ENCODE data around the gene ANXA2.

The ANXA2 gene

DNA sequence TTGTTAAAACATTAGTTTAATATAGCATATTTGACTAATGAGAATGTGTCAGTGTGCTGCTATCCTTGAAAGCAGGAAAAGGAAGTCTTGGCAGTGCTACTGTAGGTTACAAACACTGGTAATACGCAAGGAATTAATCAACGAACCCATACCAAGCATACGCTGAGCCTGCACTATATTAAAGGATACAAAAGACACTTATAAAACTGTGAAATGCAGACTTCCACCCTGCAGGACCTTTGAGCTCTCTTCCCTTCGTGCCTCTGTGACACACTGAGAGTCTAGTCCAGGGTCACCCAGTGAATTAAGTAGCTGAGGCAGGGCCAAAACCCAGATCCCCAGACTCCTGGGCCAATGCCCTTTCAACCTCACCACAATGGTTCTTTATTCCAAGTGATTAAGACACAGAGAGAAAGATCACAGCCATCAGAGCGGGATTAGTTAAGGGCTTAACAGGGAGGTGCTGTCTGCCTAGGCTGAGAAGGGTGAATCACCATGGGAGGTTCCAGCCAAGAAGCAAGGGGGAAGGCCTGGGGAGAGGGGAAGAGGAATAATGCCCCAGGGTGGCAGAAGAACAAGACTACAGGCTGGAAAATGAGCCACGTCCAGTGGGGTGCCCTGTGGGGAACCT lies 6.8 kb downstream of the ANXA2 start:
- Histone ChIP-seq H4K20me1 (ENCODE audit: insufficient read depth, low read length, poor library complexity, severe bottlenecking) (peaks cover 5% of the 10 kb centered on the region), H3K36me3 (ENCODE audit: insufficient read depth, low read length) (no peaks in the 10 kb centered on the region), H3F3A (ENCODE audit: low read depth) (no peaks in the 10 kb centered on the region), H3K4me1 (ENCODE audit: insufficient read depth, low read length, poor library complexity, severe bottlenecking) (peaks cover 45% of the 10 kb centered on the region), H2AFZ (ENCODE audit: low read length) (no peak overlapping the region), H3K79me2 (ENCODE audit: insufficient read depth, low read length) (peaks cover 11% of the 10 kb centered on the region; the same call in 1 of the 2 replicates), H3K4me3 (ENCODE audit: low read length, poor library complexity, severe bottlenecking) (no peak overlapping the region), H3K9me2 (replicated peaks; ENCODE audit: low read depth, low read length) (no peaks in the 10 kb centered on the region), H3K4me2 (ENCODE audit: low read depth, low read length, poor library complexity, severe bottlenecking) (no peak overlapping the region), H3K9ac (ENCODE audit: low read depth, low read length, poor library complexity, severe bottlenecking) (no peak overlapping the region), H3K27me3 (ENCODE audit: insufficient read depth, low read length, poor library complexity, severe bottlenecking) (no peaks in the 10 kb centered on the region), H3K9me3 (ENCODE audit: insufficient read depth, low read depth, low read length) (no peaks in the 10 kb centered on the region)
- TF ChIP-seq, protein P1, sequence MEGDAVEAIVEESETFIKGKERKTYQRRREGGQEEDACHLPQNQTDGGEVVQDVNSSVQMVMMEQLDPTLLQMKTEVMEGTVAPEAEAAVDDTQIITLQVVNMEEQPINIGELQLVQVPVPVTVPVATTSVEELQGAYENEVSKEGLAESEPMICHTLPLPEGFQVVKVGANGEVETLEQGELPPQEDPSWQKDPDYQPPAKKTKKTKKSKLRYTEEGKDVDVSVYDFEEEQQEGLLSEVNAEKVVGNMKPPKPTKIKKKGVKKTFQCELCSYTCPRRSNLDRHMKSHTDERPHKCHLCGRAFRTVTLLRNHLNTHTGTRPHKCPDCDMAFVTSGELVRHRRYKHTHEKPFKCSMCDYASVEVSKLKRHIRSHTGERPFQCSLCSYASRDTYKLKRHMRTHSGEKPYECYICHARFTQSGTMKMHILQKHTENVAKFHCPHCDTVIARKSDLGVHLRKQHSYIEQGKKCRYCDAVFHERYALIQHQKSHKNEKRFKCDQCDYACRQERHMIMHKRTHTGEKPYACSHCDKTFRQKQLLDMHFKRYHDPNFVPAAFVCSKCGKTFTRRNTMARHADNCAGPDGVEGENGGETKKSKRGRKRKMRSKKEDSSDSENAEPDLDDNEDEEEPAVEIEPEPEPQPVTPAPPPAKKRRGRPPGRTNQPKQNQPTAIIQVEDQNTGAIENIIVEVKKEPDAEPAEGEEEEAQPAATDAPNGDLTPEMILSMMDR (conservative IDR thresholded peaks at IDR 0.05; ENCODE audit: low read length) = no peak
- no peak for TF ChIP-seq EZH2phosphoT487 (IDR thresholded peaks at IDR 0.05; ENCODE audit: borderline replicate concordance)

DNA sequence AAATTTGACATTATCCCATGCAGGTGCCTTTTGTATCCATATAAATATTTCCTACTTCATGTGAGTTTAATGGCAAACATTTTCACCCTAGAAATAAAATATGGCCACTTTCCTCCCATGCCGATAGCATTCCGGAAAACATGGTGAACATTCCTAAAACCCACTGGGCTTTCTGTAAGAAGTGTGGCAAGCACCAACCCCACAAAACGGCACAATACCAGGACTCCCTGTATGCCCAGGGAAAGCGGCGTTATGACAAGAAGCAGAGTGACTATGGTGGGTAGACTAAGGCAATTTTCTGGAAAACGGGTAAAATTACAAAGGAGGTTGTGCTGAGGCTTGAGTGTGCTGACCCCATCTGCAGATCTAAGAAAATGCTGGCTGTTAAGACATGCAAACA lies 7.6 kb downstream of the ANXA2 start:
- no peaks in the 10 kb centered on the region for H3K9me3 ChIP-seq (ENCODE audit: insufficient read depth, low read depth, low read length)
- H2AFZ ChIP-seq (ENCODE audit: low read length) = no peak overlapping the region
- H3K4me2 ChIP-seq (ENCODE audit: low read depth, low read length, poor library complexity, severe bottlenecking) = no peak overlapping the region
- peaks cover 6% of the 10 kb centered on the region; the same call in 1 of the 2 replicates for H3K79me2 ChIP-seq (ENCODE audit: insufficient read depth, low read length)
- H3K36me3 ChIP-seq (ENCODE audit: insufficient read depth, low read length) = no peaks in the 10 kb centered on the region
- H4K20me1 ChIP-seq (ENCODE audit: insufficient read depth, low read length, poor library complexity, severe bottlenecking) = no peaks in the 10 kb centered on the region
- no peaks in the 10 kb centered on the region for H3K27me3 ChIP-seq (ENCODE audit: insufficient read depth, low read length, poor library complexity, severe bottlenecking)
- H3K4me1 ChIP-seq (ENCODE audit: insufficient read depth, low read length, poor library complexity, severe bottlenecking) = peaks cover 39% of the 10 kb centered on the region
- no peaks in the 10 kb centered on the region for H3F3A ChIP-seq (ENCODE audit: low read depth)
- no peak overlapping the region for H3K4me3 ChIP-seq (ENCODE audit: low read length, poor library complexity, severe bottlenecking)
- H3K9ac ChIP-seq (ENCODE audit: low read depth, low read length, poor library complexity, severe bottlenecking) = no peak overlapping the region
- no peaks in the 10 kb centered on the region for H3K9me2 ChIP-seq (replicated peaks; ENCODE audit: low read depth, low read length)
- TF ChIP-seq EZH2phosphoT487 (IDR thresholded peaks at IDR 0.05; ENCODE audit: borderline replicate concordance) = no peak
- TF ChIP-seq, protein P1 (conservative IDR thresholded peaks at IDR 0.05; ENCODE audit: low read length) = no peak

DNA sequence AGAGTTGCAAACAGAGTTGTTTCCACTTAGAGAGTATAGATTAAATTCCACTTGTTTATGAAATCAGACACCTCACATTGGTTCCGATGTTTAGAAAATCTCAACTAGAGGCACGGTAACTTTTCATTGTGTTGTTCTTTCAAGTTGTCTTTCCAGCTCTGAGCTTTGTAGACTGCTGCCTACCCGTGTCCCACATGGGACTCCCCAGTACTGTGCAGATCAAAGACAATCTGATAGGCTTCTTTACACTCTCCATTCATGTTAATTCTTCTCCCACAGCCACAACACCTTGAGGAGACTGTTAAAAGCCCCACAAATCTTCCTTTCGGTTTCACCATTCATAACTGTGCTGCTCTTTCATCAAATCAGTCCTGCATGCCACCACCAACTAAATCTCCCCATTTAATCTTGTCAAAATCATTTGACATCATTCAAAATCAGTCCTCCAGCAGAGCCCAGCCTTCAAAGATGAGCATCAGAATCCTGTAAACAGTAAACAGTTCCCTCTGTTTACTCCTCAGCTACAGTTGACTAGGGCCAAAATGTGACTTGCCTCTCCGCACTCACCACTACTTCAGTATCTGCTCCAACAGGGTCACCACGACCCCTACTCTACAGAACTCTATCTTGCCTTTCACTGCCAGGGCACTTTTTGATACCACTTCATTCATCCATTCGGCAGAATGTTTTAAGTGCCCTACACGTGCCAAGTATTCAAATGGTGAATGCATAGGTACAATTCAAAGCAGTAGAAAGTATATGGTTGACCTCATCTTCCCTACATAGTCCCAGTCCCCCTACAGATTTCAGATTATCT lies 8.3 kb downstream of the ANXA2 start:
- no peak overlapping the region for H3K9ac ChIP-seq (ENCODE audit: low read depth, low read length, poor library complexity, severe bottlenecking)
- peaks cover 39% of the 10 kb centered on the region for H3K4me1 ChIP-seq (ENCODE audit: insufficient read depth, low read length, poor library complexity, severe bottlenecking)

More for the DNA sequence above, 8.3 kb downstream of the ANXA2 start:
- H3K9me3 ChIP-seq (ENCODE audit: insufficient read depth, low read depth, low read length) = no peaks in the 10 kb centered on the region
- no peak overlapping the region for H3K4me3 ChIP-seq (ENCODE audit: low read length, poor library complexity, severe bottlenecking)
- H3F3A ChIP-seq (ENCODE audit: low read depth) = no peaks in the 10 kb centered on the region
- no peaks in the 10 kb centered on the region for H3K27me3 ChIP-seq (ENCODE audit: insufficient read depth, low read length, poor library complexity, severe bottlenecking)
- H3K4me2 ChIP-seq (ENCODE audit: low read depth, low read length, poor library complexity, severe bottlenecking) = peak overlapping the region; percentile 8
- no peaks in the 10 kb centered on the region for H3K9me2 ChIP-seq (replicated peaks; ENCODE audit: low read depth, low read length)
- no peaks in the 10 kb centered on the region for H3K36me3 ChIP-seq (ENCODE audit: insufficient read depth, low read length)
- peaks cover 6% of the 10 kb centered on the region; the same call in 1 of the 2 replicates for H3K79me2 ChIP-seq (ENCODE audit: insufficient read depth, low read length)
- no peak overlapping the region for H2AFZ ChIP-seq (ENCODE audit: low read length)
- H4K20me1 ChIP-seq (ENCODE audit: insufficient read depth, low read length, poor library complexity, severe bottlenecking) = no peaks in the 10 kb centered on the region
- no peak for TF ChIP-seq EZH2phosphoT487 (IDR thresholded peaks at IDR 0.05; ENCODE audit: borderline replicate concordance)
- TF ChIP-seq, protein P1 (conservative IDR thresholded peaks at IDR 0.05; ENCODE audit: low read length) = no peak

All from Loucy (cell line).